Activated CD8-positive, alpha-beta memory T cell treated with anti-CD3 and anti-CD28 coated beads for 24 hours (primary cell): ENCODE data around the gene KRTAP5-10.
"Not testable (repeated sequence)": the region's sequence is repeated elsewhere in the genome, so short reads cannot be mapped to it uniquely, and the experiment has no call there.

Experiments
- DNase-seq: peaks from one replicate; pipeline ENCODE4 v3.0.0-alpha.2; 2020

The KRTAP5-10 gene

DNA sequence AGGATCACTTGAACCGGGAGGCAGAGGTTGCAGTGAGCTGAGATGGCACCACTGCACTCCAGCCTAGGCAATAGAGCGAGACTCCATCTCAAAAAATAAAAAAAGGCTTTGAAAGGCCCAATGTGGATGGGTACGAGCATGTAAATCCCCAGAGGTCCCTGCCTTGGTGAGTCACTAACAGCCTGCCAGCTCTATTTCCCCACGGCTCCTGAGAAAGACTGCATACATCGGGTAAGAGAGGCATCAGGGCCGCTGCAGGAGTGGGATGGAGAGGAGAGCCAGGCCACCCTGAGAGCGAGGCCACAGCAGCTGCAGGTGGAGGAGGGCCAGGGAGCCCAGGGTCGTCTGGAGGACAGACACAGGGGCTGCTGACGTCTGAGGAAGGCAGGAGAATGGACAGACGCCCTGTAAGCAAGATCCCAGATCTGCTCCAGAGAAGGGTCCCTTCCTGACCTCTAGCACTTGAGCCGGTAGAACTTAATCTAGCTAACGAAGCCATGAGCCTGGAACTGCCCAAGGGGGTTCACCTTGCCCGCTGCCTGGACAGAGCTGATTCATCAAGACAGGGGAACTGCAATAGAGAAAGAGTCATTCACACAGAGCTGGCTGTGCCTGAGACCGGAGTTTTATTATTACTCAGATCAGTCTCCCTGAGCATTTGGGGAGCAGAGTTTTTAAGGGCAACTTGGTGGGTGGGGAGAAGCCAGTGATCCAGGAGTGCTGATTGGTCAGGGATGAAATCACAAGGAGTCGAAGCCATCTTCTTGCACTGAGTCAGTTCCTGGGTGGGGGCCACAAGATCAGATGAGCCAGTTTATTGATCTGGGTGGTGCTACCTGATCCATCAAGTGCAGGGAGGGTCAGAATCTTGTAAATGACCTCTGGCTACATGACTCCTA is 22.2 kb upstream of the KRTAP5-10 start:
- no peak for DNase-seq

DNA sequence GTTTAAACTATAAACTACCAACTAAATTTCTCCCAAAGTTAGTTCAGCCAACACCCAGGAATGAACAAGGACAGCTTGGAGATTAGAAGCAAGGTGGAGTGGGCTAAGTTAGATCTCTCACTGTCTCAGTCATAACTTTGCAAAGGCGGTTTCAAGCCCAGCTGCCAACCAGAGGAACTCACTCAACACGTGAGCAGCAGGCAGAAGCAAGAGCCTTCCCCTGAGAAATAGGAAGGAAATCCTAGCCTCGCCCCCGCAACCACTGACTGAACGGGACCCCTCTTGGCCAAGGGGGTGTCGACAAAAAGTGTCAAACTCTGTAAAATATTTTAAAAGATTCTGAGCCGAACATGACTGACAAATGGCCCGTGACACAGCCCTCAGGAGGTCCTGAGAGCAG is 21.5 kb upstream of the KRTAP5-10 start:
- no peak for DNase-seq

DNA sequence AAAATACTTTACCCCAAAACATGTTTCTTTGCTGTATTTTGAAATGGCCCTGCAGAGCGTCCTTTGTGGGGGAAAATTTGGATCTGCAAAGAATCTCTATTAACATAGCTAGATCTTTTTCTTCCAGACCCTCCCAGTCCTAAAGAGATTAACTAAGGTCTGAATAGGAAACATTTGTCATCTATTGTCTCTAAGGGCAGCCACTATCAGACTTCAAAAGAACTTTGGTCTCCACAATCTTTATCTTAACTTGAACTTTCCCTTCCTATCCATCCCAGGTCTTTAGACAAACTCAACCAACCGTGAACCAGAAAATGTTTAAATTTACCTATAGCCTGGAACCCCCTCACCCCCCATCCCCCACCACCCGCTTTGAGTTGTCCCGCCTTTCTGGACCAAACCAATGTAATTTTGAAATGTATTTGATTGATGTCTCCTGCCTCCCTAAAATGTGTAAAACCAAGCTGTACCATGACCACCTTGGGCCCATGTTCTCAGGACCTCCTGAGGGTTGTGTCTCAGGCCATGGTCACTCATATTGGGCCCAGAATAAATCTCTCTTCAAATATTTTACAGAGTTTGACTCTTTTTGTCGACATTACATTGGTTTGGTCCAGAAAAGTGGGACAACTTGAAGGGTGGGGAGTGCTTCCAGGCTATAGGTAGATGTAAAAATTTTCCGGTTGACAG is 20.7 kb upstream of the KRTAP5-10 start:
- no peak for DNase-seq

DNA sequence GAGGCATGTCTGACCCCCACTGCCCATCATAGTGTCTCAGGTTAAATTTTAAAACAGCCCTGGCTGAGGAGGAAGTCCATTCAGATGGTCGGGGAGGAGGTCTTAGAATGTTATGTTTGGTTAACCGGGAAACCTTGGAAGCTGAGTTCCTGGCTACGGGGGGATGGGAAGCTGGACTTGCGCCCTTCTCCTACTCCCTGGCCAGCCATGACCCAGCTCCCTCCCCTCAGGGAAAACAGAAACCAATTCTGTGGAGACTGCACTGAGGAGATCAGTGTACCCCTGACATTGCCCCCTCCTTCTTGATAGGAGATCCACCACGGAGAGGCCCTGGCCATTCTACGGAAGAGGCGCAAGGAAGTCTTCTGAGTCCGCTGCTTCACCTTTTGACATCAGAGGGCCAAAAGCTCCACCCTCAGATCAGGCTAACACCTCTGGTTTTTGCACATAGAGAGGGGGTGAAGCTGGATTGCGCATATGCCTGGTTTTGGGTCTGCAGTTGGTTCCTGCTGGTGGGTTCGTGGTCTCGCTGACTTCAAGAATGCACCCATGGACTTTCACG is 19.9 kb upstream of the KRTAP5-10 start:
- DNase-seq, result no peak

DNA sequence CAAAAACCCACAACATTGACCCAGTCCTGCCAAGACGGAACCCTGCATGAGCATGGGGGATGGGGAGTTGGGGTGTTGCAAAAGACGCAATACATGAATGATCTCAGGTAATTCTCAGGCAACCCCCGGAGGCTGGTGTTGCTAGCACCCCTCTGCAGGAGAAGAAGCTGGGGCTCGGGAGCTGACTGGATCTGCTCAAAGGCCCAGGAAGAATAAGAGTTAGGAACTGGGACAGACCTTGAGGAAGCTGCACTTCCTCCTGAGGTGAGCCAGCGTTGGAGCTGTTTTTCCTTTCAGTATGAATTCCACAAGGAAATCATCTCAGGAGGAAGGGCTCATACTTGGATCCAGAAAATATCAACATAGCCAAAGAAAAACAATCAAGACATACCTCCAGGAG is 17.2 kb upstream of the KRTAP5-10 start, which contains the start of gene KRTAP5-9:
Gene KRTAP5-9 (plus strand): TSS at position 301 of the 400 bp plus-strand sequence. CDS start 238 bp downstream, outside the sequence.
- no peak for DNase-seq

DNA sequence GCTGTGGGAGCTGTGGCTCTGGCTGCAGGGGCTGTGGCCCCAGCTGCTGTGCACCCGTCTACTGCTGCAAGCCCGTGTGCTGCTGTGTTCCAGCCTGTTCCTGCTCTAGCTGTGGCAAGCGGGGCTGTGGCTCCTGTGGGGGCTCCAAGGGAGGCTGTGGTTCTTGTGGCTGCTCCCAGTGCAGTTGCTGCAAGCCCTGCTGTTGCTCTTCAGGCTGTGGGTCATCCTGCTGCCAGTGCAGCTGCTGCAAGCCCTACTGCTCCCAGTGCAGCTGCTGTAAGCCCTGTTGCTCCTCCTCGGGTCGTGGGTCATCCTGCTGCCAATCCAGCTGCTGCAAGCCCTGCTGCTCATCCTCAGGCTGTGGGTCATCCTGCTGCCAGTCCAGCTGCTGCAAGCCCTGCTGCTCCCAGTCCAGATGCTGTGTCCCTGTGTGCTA is 16.6 kb upstream of the KRTAP5-10 start:
- DNase-seq, result no peak

DNA sequence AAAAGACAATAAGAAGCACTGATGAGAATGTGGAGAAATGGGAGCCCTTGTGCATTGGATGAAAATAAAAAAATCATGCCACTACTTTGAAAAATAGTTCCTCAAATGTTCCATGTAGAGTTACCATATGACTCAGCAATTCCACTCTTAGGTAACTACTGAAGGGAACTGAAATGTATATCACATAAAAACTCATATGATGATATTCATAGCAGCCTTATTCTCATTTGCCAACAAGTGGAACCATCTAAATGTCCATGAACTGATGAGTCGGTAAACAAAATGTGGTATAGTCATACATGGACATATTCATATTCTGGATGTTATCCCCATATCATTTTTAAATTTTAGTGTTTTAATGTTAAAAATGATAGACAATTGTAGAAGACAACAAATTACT is 13.7 kb upstream of the KRTAP5-10 start:
- DNase-seq, result no peak

DNA sequence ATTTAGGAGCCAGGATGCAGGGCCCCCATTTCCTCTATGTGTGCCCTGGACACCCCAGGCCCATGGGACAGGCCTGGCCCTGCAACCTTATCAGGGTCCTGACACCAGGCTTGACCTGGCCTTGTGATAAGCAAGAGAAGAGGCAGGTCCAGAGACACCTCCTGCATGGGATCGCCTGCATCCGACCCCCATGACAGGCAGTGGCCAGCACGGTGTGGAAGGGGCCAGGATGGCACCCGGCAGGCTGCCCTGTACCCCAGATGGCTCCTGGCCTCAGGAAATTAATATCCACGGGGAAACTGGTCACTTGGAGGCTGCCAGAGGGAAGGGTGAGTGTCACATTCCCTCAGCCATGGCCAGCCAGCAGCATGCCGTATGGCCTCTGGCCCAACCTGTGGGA is 10.4 kb upstream of the KRTAP5-10 start:
- DNase-seq, result no peak

DNA sequence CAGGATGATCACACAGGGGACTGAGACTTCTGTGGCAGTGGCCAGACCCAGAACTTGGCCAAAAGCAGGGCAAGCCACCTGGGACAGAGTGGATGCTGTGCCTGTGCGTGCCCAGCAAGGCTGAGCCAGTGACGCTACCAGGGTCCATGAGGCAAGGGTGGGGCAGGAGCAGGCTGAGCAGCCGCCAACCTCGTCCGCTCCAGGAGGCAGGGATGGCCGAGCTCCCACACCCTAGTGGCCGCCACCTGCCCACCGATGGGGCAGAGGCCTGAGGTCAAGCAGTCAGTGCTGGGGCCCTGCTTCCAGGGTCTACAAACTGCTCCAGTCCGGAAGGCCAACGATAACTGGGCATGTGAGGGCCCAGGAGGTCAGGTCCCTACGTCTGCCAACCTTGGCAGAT is 9.9 kb upstream of the KRTAP5-10 start:
- DNase-seq, result no peak

DNA sequence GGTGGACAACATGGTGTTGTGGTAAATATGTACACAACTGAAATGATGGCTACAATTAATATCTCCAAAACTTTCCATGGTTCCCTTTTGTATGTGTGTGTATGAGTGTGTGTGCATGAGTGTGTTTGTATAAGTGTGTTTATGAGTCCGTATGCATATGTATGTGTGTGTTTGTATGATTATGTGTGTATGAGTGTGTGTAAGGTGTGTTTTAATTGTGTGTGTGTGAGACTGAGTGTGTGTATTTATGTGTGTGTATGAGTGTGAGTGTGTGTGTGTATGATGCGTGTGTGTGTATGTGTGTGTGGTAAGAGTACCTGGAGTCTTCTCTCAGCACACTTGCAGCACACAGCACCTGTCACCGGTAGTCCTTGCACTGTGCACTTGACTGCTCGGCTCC is 9.3 kb upstream of the KRTAP5-10 start:
- DNase-seq, result no peak

DNA sequence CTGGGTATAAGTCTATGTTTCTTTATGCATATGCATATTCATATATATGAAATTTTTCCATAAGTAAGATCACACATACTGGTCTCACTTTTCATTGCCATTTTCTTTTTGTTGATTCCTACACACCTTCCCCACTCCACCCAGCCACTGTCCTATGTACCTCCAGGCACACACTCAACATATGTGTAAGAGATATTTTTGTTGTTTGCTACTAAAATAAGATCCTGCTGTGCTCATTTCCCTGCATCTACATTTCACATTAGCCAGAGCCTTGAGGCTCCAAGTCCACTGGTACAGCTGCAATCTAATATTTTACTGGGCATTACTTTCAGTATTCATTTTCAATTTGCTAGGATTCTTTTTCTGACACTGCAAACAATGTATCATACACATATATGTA is 8.1 kb upstream of the KRTAP5-10 start:
- no peak for DNase-seq

DNA sequence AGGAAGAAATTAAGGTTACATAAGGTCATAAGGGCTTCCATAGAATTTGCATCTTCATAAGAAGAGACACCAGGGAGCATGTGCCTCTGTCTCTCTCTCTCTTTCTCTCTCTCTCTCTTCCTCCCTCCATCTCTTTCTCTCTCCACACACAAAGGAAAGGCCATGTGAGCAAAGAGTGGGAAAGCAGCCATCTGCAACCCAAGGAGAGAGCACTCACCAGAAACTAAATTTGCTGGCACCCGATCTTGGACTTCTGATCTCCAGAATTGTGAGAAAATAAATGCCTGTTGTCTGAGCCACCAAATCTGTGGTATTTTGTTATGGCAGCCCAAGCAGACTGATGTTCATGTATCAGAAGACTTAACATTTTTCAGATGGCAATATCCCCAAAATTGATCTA is 6.4 kb upstream of the KRTAP5-10 start:
- DNase-seq, result no peak

DNA sequence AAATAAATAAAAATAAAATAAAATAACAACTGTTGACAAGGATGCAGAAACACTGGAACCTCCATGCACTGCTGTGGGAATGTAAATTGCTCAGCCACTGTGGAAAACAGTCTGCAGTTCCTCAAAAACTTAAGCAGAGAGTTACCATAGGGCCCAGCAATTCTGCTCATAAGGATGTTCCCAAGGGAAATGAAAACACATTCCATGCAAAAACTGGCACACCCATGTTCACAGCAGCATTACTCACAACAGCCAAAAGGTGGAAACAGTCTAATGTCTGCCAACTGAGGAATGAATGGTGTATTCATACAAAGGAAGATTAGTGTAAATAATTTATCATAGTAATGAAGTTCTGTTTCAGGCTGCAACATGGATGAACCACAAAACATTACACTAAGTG is 3.2 kb upstream of the KRTAP5-10 start:
- no peak for DNase-seq

DNA sequence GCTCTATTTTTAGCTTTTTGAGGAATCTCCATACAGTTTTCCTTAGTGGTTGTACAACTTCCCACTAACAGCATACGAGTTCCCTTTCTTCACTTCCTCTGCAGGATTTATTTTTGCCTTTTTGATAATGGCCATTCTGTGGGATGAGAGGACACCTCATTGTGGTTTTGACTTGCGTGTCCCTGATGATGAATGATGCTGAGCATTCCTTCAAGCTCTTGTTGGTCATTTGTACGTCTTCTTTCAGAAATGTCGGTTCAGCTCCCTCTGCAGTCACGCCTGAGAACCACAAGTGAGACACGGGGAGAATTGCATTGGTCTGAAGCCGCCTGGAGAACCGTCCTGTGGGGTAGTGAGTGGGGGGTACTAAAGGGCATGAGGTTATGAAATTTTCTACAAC is 2.0 kb upstream of the KRTAP5-10 start:
- no peak for DNase-seq

DNA sequence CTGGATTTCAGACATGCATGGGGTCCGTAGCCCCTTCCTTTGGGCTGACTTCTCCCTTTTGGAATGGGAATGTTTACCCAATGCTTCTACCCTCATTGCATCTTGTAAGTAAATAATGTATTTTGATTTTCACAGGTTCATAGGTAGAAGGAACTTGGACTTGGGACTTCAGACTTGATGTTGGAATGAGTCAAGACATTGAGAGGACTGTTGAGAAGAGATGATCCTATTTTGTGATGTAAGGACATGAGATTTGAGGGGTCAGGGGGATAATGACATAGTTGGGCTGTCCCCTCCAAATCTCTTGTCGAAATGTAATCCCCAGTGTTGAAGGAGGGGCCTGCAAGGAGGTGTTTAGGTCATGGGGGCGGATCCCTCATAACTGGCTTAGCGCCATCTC is 933 bp upstream of the KRTAP5-10 start:
- DNase-seq, result no peak

DNA sequence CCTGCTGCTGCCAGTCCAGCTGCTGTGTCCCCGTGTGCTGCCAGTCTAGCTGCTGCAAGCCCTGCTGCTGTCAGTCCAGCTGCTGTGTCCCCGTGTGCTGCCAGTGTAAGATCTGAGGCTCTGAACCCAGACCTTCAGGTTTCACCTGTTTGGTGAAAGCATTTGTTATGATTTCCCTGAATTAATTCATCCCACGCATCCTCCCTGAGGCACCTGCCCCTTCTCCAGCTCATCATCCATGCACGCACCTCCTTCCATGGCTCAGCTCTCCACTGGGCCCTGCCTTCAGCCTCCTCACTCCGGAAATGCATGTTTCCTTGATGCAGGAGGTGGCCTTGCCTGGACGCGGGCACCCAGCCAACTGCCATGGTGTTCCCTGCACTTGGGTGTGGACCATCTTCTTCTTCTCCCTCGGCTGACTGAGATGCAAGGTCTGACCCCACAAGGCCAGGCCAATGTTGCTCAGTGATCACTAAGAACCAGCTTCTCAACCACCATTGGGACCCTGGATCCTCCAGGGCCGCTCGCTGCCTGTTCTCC is 788 bp downstream of the KRTAP5-10 start:
- no peak for DNase-seq

DNA sequence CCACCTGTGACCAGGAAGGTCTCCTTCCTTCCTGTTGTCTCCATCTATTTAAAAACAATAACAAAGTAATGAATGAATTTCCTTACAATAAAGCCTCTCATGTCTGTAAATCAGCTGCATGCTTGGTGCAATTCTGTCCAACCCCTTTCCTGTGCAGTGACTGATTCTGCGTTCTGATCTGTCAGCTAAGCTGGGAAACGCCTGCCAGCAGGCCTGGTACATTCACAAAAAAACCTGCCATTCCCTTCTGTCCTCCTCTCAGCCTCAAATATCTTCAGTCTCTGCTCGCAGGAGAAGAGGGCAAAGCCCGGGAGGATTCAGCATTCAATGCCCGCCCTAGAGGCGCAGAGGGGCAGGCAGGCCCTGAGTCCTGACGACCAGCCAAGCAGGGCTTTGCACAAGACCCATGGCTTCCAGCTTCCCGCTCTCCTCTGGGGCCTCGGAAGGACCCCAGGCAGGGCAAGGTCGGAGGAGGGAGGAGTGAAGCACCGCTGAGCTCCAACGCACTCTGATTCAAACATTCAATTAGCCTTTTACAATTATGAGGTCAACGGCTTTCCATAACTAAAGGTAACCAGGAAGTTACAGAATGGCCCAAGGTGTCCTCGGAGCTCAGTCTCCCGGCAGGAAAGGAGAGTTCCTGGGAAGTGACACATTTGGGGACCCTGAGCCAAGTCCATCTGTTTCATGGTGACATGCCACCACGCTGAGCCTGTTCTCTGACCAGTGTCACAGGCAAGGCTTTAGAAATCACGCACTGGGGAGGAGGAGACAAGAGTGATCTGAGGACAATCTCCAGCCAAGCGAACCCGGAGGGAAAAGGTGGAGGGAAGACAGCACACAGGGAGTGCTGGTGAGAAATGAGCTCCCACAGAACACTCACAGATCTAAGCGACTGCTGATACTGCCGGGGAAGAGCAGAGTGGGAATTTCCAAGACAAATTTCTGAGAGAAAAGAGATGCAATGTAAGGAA is 1.6 kb downstream of the KRTAP5-10 start:
- not testable (repeated sequence) for DNase-seq

DNA sequence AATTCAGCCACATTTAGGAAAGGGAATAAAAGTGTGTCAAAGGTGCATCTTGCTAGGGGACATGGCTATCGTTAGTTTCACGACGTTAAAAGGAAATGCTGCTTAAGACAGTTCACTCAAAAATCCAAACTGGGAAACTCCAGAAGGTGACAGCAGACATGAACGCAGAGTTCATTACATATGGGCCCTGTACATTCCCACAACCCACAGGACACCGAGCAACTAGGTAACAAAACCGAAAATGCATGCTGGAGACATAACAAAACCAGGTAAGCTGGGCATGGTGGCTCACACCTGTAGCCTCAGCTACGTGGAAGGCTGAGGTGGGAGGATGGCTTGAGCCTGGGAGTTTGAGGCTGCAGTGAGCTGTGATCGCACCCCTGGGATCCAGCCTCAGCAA is 2.3 kb downstream of the KRTAP5-10 start:
- DNase-seq, result not testable (repeated sequence)

DNA sequence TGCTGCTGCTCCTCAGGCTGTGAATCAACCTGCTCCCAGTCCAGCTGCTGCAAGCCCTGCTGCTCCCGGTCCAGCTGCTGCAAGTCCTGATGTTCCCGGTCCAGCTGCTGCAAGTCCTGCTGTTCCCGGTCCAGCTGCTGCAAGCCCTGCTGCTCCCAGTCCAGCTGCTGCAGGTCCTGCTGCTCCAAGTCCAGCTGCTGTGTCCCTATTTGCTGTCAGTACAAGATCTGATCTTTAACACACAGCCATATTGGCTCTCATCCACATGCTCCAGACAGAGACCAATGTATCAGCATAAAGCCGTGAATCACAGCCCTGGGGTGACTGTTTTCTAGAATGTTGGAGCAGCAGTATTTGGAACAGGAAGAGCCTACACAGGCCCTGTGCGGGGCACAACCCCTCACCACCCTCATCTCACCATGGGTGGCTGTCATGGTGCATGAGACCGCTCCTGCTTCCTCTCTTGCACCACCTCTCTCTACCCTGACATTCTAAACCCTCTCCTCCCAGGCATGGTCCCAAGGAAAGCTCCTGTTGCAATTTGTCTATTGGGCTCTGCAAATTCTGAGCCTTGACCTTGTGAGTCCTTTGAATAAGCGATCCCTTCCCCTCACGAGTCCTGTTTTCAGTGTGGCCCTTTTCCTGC is 3.5 kb downstream of the KRTAP5-10 start:
- DNase-seq, result no peak

DNA sequence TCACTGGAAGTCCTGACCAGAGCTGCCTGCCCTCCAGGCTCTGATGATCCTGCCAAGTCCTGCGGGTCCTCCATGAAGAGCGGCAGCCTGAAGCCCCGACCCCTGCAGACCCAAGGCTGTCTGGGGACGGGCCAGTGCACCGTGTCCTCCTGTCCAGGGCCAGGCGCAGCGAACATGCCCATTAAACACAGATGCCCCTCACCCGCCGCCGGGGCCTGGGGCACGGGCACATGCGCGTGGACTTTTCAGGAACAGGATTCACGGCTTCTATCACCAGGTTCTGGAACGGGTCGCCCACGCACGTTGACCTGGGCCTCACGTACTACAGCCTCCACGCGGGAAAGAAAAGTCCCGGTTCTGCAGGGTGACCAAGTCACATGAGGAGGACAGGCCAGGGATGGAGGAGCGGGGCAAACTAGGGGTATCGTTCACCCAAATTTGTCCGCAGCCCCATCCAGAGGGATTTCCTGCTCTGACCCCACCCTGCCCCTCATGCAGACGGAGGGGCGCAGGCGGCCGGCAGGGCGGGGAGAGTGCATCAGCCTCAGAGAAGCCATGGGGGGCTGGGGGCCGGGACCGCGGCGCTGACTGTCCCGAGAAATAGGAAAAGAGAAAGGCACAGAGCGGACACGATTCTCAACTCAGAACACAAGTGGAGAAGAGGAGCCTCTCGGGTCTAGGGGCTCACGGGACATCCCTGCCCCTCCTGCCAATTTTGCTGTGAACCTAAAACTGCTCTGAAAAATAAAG is 5.9 kb downstream of the KRTAP5-10 start:
- DNase-seq, result not testable (repeated sequence)

DNA sequence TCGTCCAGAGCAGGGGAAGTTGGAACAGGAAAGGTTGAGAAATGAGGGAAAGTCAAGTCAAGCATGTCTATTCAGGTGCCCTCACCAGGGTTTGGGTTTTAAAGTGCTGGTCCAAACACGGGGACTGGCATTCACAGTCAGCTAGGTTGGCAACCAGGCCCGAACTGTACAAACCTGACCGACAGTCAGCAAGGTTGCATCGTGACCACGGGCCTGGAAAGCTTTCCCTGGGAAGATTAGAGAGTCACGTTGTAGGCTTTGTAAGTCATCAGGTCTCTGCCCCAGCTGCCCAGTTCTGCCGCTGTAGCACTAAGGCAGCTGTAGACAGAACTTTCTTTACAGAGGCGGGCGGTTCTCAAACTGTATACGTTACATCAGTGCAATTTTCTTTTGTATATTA is 7.4 kb downstream of the KRTAP5-10 start:
- no peak for DNase-seq
